HepG2 (cell line): ENCODE data around the gene NME2. TPM values are rescaled to one million over a fixed set of nuclear protein-coding genes. Genes with fewer than 3 reads are reported as not detected.

Source experiments
- CCAR2 ChIP-seq: fragments of 200-400 bp; formaldehyde crosslinking; optimal IDR thresholded peaks from 2 replicates; pipeline ENCODE3; 2018; ENCODE audit warnings: low read depth, mild to moderate bottlenecking, low read length, moderate library complexity
- IKZF4 ChIP-seq: sonication (generic); formaldehyde crosslinking; IDR thresholded peaks from 2 replicates; pipeline ENCODE4 v1.5.1; 2020; ENCODE audit warnings: borderline replicate concordance, mild to moderate bottlenecking, low read depth, missing genetic modification reagents; ENCODE audit errors: not compliant biosample characterization
- MEF2D ChIP-seq: sonication (generic); formaldehyde crosslinking; IDR thresholded peaks from 2 replicates; pipeline ENCODE4 v1.5.1; 2020; ENCODE audit warnings: mild to moderate bottlenecking, missing genetic modification reagents
- NKX3-1 ChIP-seq: sonication (generic); formaldehyde crosslinking; IDR thresholded peaks from 2 replicates; pipeline ENCODE4 v1.5.0; 2020; ENCODE audit warnings: missing genetic modification reagents
- PCBP1 ChIP-seq: fragments of 200-400 bp; formaldehyde crosslinking; IDR thresholded peaks from 2 replicates; pipeline ENCODE4 v1.6.1; 2017; ENCODE audit warnings: mild to moderate bottlenecking, low read depth, low read length, borderline replicate concordance
- PHF8 ChIP-seq: sonication (generic); formaldehyde crosslinking; IDR thresholded peaks from 2 replicates; pipeline ENCODE4 v1.5.0; 2020; ENCODE audit warnings: missing genetic modification reagents
- SOX6 ChIP-seq, 2 experiments: fragments of 450-650 bp in 1 of 2; sonication (generic) in 1 of 2; formaldehyde crosslinking in 1 of 2; IDR thresholded peaks; 2 replicates each; pipeline versions ENCODE4 v1.4.0 to v1.6.1; 2017 to 2020; ENCODE audit warnings: antibody characterized with exemption in 1 of 2, mild to moderate bottlenecking in 1 of 2, missing genetic modification reagents in 1 of 2
- SPEN ChIP-seq: sonication (generic); formaldehyde crosslinking; IDR thresholded peaks from 2 replicates; pipeline ENCODE4 v1.5.1; 2020; ENCODE audit warnings: low read depth, mild to moderate bottlenecking, missing genetic modification reagents
- ZC3H13 ChIP-seq: sonication (generic); formaldehyde crosslinking; IDR thresholded peaks from 2 replicates; pipeline ENCODE4 v1.8.1; 2023; ENCODE audit warnings: mild to moderate bottlenecking, missing genetic modification reagents, moderate library complexity
- ZHX2 ChIP-seq, 2 experiments: sonication (generic) in 1 of 2; formaldehyde crosslinking in 1 of 2; IDR thresholded peaks; 2 replicates each; pipeline versions ENCODE4 v1.6.1 to v1.9.0; 2014 to 2022; ENCODE audit warnings: antibody characterized with exemption in 1 of 2, borderline replicate concordance in 1 of 2, inconsistent platforms in 1 of 2, low read depth in 1 of 2, missing genetic modification reagents in 1 of 2
- ZKSCAN8 ChIP-seq: IDR thresholded peaks from 2 replicates; pipeline ENCODE4 v1.6.1; 2016; ENCODE audit warnings: borderline replicate concordance, missing genetic modification reagents, missing compliant biosample characterization
- ZMYM3 ChIP-seq: sonication (generic); formaldehyde crosslinking; IDR thresholded peaks from 2 replicates; pipeline ENCODE4 v1.5.1; 2020; ENCODE audit warnings: mild to moderate bottlenecking, missing genetic modification reagents
- ZNF614 ChIP-seq: IDR thresholded peaks from 2 replicates; pipeline ENCODE4 v1.6.1; 2018; ENCODE audit warnings: missing biosample characterization, missing genetic modification reagents, inconsistent platforms, borderline replicate concordance
- ZNF790 ChIP-seq: sonication (generic); formaldehyde crosslinking; IDR thresholded peaks from 2 replicates; pipeline ENCODE4 v1.8.0; 2022; ENCODE audit warnings: missing genetic modification reagents, mild to moderate bottlenecking, borderline replicate concordance
- ZSCAN22 ChIP-seq: sonication (generic); formaldehyde crosslinking; IDR thresholded peaks from 2 replicates; pipeline ENCODE4 v1.4.0; 2020; ENCODE audit warnings: mild to moderate bottlenecking, missing genetic modification reagents
- ZSCAN9 ChIP-seq: IDR thresholded peaks from 2 replicates; pipeline ENCODE4 v1.6.1; 2016; ENCODE audit warnings: borderline replicate concordance
- polyA plus RNA-seq, 8 experiments: library from polyadenylated mRNA; depleted of rRNA in 3 of 8; stranded (reverse) in 7 of 8; unstranded in 1 of 8; fragments of >200 nt; fragmentation: Illumina TruSeq in 4 of 8; extraction: Trizol in 4 of 8; gene quantifications; 2 replicates each; pipeline versions ENCODE4 v1.2.1 to v1.2.3, GENCODE V29; 2011 to 2016; ENCODE audit warnings: low read depth in 4 of 8, missing spikeins in 1 of 8, mixed read lengths in 1 of 8; ENCODE audit not compliant: insufficient read depth in 1 of 8
- total RNA-seq, 5 experiments: library from RNA; depleted of rRNA; stranded (reverse); fragments of >200 nt; fragmentation: Illumina TruSeq; extraction: Trizol; gene quantifications; 2 replicates each; pipeline ENCODE4 v1.2.3, GENCODE V29; 2016; ENCODE audit warnings: low read depth in 1 of 5
- TF ChIP-seq, protein P1 (sequence below): sonication (generic); formaldehyde crosslinking; IDR thresholded peaks from 2 replicates; pipeline ENCODE4 v1.5.1; 2020; ENCODE audit warnings: missing genetic modification reagents, mild to moderate bottlenecking, borderline replicate concordance
- TF ChIP-seq, protein P2 (sequence below): sonication (generic); formaldehyde crosslinking; IDR thresholded peaks from 2 replicates; pipeline ENCODE4 v1.5.1; 2020; ENCODE audit warnings: missing genetic modification reagents, mild to moderate bottlenecking, borderline replicate concordance

The NME2 gene
- total and polyA plus RNA-seq, 2 of the 13 experiments (the other 11 are each of a cell fraction or from before 2014, with no cell fraction given) = 790 to 1,213 TPM

DNA sequence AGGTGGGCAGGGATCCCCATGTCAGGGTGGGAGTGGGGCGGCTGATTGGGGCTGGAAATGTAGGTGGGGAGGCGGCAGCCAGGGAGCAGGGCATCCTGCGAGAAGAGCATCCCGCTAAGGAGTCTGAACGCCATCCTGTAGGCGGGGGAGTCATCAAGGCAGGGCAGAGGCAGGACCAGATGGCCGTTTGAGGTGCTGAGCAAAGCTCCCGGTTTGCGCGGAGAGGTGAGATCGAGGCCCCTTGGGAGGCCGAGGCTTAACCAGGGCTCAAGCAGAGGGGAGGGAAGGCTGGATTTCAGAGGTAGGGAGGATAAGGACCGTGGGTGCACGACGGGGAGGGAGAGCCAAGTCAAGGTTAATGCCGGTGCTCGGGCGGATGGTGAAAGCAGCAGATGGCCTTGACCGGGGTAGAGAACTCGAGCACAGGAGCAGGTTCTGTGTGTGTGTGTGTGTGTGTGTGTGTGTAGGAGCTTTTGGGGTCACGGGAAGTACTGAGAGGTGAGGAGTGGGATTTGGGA lies 472 bp upstream of the NME2 start (continued):
- no peak for TF ChIP-seq PCBP1
- no peak for TF ChIP-seq ZNF614
- TF ChIP-seq, protein P1, sequence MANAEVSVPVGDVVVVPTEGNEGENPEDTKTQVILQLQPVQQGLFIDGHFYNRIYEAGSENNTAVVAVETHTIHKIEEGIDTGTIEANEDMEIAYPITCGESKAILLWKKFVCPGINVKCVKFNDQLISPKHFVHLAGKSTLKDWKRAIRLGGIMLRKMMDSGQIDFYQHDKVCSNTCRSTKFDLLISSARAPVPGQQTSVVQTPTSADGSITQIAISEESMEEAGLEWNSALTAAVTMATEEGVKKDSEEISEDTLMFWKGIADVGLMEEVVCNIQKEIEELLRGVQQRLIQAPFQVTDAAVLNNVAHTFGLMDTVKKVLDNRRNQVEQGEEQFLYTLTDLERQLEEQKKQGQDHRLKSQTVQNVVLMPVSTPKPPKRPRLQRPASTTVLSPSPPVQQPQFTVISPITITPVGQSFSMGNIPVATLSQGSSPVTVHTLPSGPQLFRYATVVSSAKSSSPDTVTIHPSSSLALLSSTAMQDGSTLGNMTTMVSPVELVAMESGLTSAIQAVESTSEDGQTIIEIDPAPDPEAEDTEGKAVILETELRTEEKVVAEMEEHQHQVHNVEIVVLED = no peak
- TF ChIP-seq ZSCAN22 = no peak
- peak; percentile 71; the same call in 1 of the 2 replicates for TF ChIP-seq ZC3H13 (CRISPR knock-in tag)
- TF ChIP-seq, protein P2, sequence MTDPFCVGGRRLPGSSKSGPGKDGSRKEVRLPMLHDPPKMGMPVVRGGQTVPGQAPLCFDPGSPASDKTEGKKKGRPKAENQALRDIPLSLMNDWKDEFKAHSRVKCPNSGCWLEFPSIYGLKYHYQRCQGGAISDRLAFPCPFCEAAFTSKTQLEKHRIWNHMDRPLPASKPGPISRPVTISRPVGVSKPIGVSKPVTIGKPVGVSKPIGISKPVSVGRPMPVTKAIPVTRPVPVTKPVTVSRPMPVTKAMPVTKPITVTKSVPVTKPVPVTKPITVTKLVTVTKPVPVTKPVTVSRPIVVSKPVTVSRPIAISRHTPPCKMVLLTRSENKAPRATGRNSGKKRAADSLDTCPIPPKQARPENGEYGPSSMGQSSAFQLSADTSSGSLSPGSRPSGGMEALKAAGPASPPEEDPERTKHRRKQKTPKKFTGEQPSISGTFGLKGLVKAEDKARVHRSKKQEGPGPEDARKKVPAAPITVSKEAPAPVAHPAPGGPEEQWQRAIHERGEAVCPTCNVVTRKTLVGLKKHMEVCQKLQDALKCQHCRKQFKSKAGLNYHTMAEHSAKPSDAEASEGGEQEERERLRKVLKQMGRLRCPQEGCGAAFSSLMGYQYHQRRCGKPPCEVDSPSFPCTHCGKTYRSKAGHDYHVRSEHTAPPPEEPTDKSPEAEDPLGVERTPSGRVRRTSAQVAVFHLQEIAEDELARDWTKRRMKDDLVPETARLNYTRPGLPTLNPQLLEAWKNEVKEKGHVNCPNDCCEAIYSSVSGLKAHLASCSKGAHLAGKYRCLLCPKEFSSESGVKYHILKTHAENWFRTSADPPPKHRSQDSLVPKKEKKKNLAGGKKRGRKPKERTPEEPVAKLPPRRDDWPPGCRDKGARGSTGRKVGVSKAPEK (CRISPR knock-in tag) = 0 out of 2 replicates have a peak, but pooled peaks have one; percentile 58
- TF ChIP-seq ZMYM3 (CRISPR knock-in tag) = 0 out of 2 replicates have a peak, but pooled peaks have one; percentile 44
- no peak for TF ChIP-seq PHF8
- TF ChIP-seq SOX6 (IDR thresholded peaks at IDR 0.05) = no peak
- no peak for TF ChIP-seq SOX6 (CRISPR knock-in tag; IDR thresholded peaks at IDR 0.05)
- TF ChIP-seq ZNF790 (CRISPR knock-in tag) = no peak
- no peak for TF ChIP-seq ZSCAN9 (CRISPR knock-in tag)
- peak; percentile 13 for TF ChIP-seq CCAR2
- TF ChIP-seq NKX3-1 (CRISPR knock-in tag) = no peak
- no peak for TF ChIP-seq IKZF4
- peak; percentile 50; the same call in 1 of the 2 replicates for TF ChIP-seq MEF2D (CRISPR knock-in tag)
- 0 out of 2 replicates have a peak, but pooled peaks have one; percentile 32 for TF ChIP-seq ZHX2 (IDR thresholded peaks at IDR 0.05; ENCODE audit: low read depth)
- no peak for TF ChIP-seq ZHX2 (CRISPR knock-in tag; IDR thresholded peaks at IDR 0.05; ENCODE audit: borderline replicate concordance)
- TF ChIP-seq SPEN (CRISPR knock-in tag) = 0 out of 2 replicates have a peak, but pooled peaks have one; percentile 13
- no peak for TF ChIP-seq ZKSCAN8
